ACC112 (cell line): ENCODE data around the gene CD33.

Experiments used
- H2AFZ ChIP-seq: fragments of 200-600 bp; sonication (generic); one replicate; pipeline ENCODE4 v1.6.0; 2017; ENCODE audit warnings: antibody characterized with exemption, low read length; ENCODE audit not compliant: unreplicated experiment
- H3K27ac ChIP-seq: fragments of 200-600 bp; sonication (generic); 2 replicates; pipeline ENCODE4 v1.5.1; 2014; ENCODE audit warnings: low read depth, mild to moderate bottlenecking, antibody characterized with exemption, low read length, moderate library complexity
- H3K27me3 ChIP-seq: fragments of 200-600 bp; sonication (generic); 2 replicates; pipeline ENCODE4 v1.6.1; 2014; ENCODE audit warnings: mild to moderate bottlenecking, antibody characterized with exemption, low read length, moderate library complexity, mixed read lengths; ENCODE audit not compliant: insufficient read depth
- H3K36me3 ChIP-seq: fragments of 200-600 bp; sonication (generic); 2 replicates; pipeline ENCODE4 v1.6.1; 2016; ENCODE audit warnings: mild to moderate bottlenecking, antibody characterized with exemption, low read length, moderate library complexity, mixed read lengths; ENCODE audit not compliant: insufficient read depth
- H3K4me1 ChIP-seq: fragments of 200-600 bp; sonication (generic); one replicate; pipeline ENCODE4 v1.6.1; 2016; ENCODE audit warnings: low read length, mixed read lengths; ENCODE audit not compliant: insufficient read depth, unreplicated experiment, control insufficient read depth
- H3K4me3 ChIP-seq: fragments of 200-600 bp; sonication (generic); 2 replicates; pipeline ENCODE4 v1.5.1; 2014; ENCODE audit warnings: mild to moderate bottlenecking, low read depth, low read length
- H3K79me2 ChIP-seq: fragments of 200-600 bp; sonication (generic); one replicate; pipeline ENCODE4 v1.6.0; 2016; ENCODE audit warnings: low read length; ENCODE audit not compliant: control insufficient read depth, unreplicated experiment, insufficient read depth

CD33 gene

DNA sequence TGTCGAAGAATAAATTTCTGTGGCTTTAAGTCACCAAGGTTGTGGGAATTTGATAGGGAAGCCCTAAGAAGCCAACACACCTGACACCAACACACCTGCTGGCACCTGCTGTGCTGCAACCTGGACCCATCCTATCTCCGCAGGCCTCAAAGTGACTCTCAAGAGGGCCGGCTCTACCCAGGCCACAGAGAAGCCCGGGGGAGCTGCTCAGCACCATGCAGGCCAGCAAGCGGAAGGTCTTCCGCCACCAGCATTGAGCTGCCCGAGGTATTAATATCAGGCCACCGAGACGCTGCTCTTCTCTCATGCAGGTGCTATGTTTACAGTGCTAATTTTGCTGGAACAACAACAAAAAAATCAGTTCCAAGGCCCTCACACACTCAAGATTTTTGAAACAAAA is 32.2 kb upstream of the CD33 start:
- Histone ChIP-seq H2AFZ (no peak overlapping the region), H3K27me3 (peaks cover 16% of the 10 kb centered on the region), H3K36me3 (no peaks in the 10 kb centered on the region), H3K79me2 (no peaks in the 10 kb centered on the region), H3K4me3 (no peak overlapping the region), H3K27ac (no peak overlapping the region), H3K4me1 (no peaks in the 10 kb centered on the region)

DNA sequence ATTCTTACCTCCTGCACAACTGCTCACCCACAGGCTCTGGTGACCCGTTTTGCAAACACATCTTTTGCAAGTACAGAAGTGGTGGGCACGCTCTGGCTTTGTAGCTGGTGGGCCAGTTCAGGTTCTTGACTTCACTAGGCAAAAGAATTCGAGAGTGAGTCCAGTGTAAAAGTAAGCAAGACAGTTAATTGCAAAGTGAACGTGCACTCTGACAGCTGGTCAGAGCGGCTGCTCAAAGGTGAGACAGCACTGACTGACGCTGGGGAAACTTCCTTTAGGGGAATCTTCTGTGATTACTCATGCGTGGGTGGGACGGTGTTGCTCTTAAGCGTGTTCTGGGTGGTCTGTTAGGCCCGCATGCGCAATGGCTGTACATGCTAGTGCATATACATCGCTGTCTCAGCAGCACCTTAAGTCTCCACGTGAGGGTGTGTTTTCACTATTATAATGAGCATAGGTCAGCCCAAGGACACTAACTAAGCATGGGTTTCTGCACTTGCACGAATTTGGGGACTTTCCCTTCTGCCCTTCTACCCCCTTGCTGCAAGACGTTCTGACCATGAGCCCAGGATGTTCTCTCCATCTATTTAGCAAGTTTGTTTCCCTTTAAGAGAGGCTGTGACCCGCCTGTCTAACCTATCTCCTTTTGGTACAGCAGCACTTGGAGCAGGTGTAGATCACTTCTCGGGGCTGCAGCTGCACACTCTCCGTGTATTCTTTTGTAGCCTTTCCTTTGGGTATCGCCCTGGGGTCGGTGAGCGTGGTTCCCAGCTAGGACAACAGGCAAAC is 30.2 kb upstream of the CD33 start:
- H2AFZ ChIP-seq: no peak overlapping the region
- H3K36me3 ChIP-seq: no peaks in the 10 kb centered on the region
- H3K79me2 ChIP-seq: no peaks in the 10 kb centered on the region
- no peak overlapping the region for H3K27ac ChIP-seq
- H3K4me1 ChIP-seq: no peaks in the 10 kb centered on the region
- no peak overlapping the region for H3K4me3 ChIP-seq
- peaks cover 16% of the 10 kb centered on the region for H3K27me3 ChIP-seq

DNA sequence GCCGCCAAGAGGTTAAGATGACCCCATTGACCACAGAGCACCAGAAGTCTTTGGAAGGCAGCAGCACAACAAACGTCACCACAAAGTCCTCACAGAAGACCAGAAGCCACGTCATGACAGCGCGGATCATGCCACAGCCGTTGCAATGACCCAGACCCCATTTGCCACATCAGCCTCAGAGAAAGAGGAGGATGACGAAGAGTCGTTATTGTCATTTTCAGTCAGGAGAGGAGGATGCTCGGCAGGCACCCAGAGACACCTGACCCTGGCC is 29.6 kb upstream of the CD33 start:
- H3K27ac ChIP-seq: no peak overlapping the region

DNA sequence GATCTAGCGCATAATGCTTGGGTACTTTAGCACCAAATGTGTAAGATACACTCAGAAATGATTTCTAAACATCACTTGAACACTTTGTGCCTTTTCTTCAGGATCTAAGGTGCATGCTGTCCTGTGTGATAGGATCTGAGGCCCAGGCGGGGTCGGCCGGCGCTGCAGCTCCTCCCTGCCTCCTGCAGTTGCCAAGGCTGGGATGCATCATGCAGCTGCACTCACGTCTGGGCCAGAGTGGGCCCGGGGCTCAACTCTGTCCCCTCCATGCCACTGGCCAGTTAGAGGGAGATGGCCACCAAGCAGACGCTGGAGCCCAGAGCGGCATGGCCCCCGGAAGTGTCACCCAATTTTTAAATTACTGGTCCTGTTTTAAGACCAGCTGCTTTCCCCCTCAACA is 29.3 kb upstream of the CD33 start:
- Histone ChIP-seq H3K27ac (no peak overlapping the region), H3K4me1 (no peaks in the 10 kb centered on the region), H3K36me3 (no peaks in the 10 kb centered on the region), H3K79me2 (no peaks in the 10 kb centered on the region), H2AFZ (no peak overlapping the region), H3K27me3 (peaks cover 11% of the 10 kb centered on the region), H3K4me3 (no peak overlapping the region)

More for the DNA sequence above, 29.6 kb upstream of the CD33 start:
- H3K36me3 ChIP-seq: no peaks in the 10 kb centered on the region
- H3K4me1 ChIP-seq: no peaks in the 10 kb centered on the region
- H3K27me3 ChIP-seq: peaks cover 15% of the 10 kb centered on the region
- H3K4me3 ChIP-seq: no peak overlapping the region
- H3K79me2 ChIP-seq: no peaks in the 10 kb centered on the region
- H2AFZ ChIP-seq: no peak overlapping the region

DNA sequence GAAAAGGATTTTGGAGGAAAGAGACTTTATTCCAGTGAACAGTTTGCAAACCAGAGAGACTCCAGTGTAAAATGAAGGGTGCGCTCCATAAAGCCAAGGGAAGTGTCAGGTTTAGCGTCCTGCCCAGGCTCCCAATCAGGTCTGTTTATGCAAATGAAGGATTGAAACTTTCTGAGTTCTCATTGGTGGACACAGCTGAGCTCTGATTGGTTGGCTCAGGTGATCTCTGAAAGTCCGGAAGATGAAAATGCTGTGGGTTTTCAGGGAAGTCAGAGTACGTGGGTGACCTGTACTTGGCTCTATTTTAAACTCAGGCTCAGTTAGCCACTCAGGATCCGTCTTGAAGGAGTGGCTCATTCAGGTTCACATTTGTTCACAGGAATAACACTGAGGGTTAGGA is 28.7 kb upstream of the CD33 start:
- Histone ChIP-seq H3K4me1 (no peaks in the 10 kb centered on the region), H3K27ac (no peak overlapping the region), H3K36me3 (no peaks in the 10 kb centered on the region), H2AFZ (no peak overlapping the region), H3K79me2 (no peaks in the 10 kb centered on the region), H3K4me3 (no peak overlapping the region), H3K27me3 (peaks cover 11% of the 10 kb centered on the region; the same call in 1 of the 2 replicates)

DNA sequence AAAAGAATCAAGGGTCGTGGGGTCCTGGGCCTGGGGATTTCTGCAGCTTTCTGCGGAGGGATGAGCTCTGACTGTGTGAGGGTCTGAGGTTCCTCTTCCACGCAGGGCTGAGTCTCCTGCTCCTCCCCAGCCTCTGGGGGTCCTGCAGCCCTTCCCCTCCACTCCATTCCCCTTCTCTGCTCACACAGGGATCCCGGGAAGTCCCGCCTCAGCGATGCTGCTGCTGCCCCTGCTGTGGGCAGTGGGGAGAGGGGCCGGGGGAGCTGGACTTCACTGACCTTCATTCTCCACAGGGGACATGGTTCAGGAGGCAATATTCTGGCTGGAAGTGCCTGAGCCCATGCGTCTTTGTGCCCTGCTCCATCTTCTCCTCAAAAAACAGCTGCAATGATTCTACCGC is 26.2 kb upstream of the CD33 start:
- Histone ChIP-seq H3K4me1 (no peaks in the 10 kb centered on the region), H3K79me2 (no peaks in the 10 kb centered on the region), H3K27me3 (peaks cover 10% of the 10 kb centered on the region), H2AFZ (no peak overlapping the region), H3K27ac (no peak overlapping the region), H3K36me3 (no peaks in the 10 kb centered on the region), H3K4me3 (no peak overlapping the region)

DNA sequence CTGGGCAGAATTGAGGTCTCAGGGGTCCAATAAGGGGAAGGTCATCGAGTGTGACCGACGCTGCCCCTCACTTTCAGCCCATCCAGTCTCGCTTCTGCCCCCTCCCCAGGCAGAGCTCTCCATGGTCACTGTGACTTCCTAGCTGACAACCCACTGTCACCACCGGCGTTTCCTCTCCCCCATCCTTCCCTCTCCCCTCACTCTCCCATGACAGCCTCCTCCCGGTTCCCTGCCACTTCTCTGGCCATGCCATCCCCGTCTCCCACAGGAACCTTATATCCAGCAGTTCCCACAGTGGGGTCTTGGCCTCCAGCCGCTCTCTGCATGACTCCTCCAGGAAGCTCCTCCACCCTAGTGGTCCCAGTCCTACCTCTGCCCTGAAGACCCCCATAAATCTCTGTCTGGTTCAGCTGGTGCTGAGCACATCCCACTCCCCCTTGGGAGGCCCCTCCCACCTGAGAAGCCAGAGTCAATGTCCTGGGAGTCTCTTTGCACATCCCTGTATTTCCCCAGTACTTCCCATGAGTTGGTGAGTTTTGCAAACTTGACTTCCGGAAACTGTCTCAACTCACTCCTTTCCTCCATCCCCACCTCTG is 24.7 kb upstream of the CD33 start:
- H3K36me3 ChIP-seq: no peaks in the 10 kb centered on the region
- H3K27ac ChIP-seq: no peak overlapping the region
- H3K79me2 ChIP-seq: no peaks in the 10 kb centered on the region
- H3K4me3 ChIP-seq: no peak overlapping the region
- H3K27me3 ChIP-seq: peaks cover 7% of the 10 kb centered on the region
- no peak overlapping the region for H2AFZ ChIP-seq
- H3K4me1 ChIP-seq: no peaks in the 10 kb centered on the region

DNA sequence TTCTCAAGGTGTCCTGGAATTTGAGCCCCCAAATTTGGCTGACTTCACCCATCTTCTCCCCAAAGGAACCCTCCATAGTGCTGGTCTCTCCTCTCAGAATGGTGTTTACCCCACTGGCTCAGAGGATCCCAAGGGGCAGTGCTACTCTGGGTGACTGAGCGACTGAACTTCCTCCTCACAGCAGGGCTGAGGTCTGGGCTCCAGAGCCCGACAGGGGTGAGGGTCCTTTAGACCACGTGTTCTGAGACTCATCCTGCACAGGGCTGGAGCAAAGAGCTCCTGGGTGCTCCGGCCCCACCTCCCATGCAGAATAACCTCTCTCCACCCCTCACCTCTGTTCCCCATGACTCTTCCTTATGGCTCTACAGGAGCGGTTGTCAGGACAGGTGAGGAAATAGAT is 23.2 kb upstream of the CD33 start:
- Histone ChIP-seq H3K79me2 (no peaks in the 10 kb centered on the region), H3K27me3 (peaks cover 8% of the 10 kb centered on the region), H3K4me3 (no peak overlapping the region), H3K36me3 (no peaks in the 10 kb centered on the region), H3K4me1 (no peaks in the 10 kb centered on the region), H3K27ac (no peak overlapping the region), H2AFZ (no peak overlapping the region)

DNA sequence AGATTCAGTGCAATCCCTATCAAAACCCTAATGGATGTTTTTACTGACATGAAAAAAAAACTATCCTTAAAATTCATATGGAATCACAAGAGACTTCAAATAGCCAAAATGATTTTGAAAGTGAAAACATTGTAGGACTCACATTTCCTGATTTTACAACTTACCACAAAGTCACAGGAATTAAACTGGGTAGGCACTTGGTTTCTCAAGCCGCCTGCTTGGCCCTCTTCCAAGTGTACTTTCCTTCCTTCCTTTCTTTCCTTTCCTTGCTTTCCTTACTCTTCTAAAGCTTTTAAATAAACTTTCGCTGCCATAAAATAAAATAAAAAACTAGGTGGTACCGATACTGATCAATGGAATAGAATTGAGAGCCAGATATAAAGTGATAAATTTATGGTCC is 21.0 kb upstream of the CD33 start:
- Histone ChIP-seq H3K4me1 (no peaks in the 10 kb centered on the region), H3K79me2 (no peaks in the 10 kb centered on the region), H3K4me3 (no peak overlapping the region), H3K27me3 (peaks cover 8% of the 10 kb centered on the region), H2AFZ (no peak overlapping the region), H3K36me3 (no peaks in the 10 kb centered on the region), H3K27ac (no peak overlapping the region)

DNA sequence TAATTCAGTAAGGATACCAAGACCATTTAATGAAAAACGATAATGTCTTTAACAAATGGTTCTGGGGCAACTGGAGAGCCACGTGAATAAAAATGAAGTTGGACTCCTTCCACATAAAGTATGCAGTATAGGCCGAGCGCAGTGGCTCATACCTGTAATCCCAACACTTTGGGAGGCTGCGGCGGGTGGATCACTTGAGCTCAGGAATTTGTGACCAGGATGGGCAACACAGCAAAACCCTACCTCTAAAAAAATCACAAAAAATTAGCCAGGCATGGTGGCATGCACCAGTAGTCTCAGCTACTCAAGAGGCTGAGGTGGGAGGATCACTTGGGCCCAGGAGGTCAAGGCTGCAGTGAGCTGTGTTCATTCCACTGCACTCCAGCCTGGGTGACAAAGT is 20.6 kb upstream of the CD33 start:
- Histone ChIP-seq H3K4me3 (no peak overlapping the region), H3K27me3 (peaks cover 8% of the 10 kb centered on the region), H3K27ac (no peak overlapping the region), H3K36me3 (no peaks in the 10 kb centered on the region), H2AFZ (no peak overlapping the region), H3K4me1 (no peaks in the 10 kb centered on the region), H3K79me2 (no peaks in the 10 kb centered on the region)

DNA sequence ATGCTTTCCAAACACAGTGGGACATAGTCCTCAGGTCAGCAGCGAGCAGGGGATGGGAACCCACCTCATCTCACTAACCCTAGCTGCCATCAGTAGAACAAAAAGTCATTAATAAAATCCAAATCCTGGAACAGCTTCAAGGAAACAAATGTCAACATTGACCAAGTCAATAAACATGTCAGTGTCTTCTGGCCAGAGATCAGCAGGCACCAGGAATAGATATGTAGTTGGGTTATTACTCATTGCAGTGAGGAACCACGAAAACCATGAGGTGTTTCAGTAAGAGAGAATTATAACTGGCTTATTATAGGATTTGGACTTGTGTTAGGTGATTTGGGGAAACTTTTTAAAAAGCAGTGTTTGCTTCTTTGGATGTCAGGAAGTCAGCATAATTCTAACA is 17.1 kb upstream of the CD33 start:
- Histone ChIP-seq H3K4me3 (no peak overlapping the region), H3K79me2 (no peaks in the 10 kb centered on the region), H3K4me1 (no peaks in the 10 kb centered on the region), H2AFZ (no peak overlapping the region), H3K36me3 (no peaks in the 10 kb centered on the region), H3K27ac (no peak overlapping the region), H3K27me3 (peaks cover 10% of the 10 kb centered on the region)
